H1 (cell line): ENCODE data around the gene P4HB. TPM values are rescaled to one million over a fixed set of nuclear protein-coding genes. Genes with fewer than 3 reads are reported as not detected.

ENCODE experiments used
- BRCA1 ChIP-seq: IDR thresholded peaks from 2 replicates; pipeline ENCODE4 v1.6.1; 2012; ENCODE audit warnings: low read depth, low read length, improper control_type of control experiment
- FOSL1 ChIP-seq: IDR thresholded peaks from 2 replicates; pipeline ENCODE4 v1.6.1; 2011; ENCODE audit warnings: mild to moderate bottlenecking, low read depth, low read length, moderate library complexity; ENCODE audit not compliant: insufficient read depth
- JUN ChIP-seq: IDR thresholded peaks from 2 replicates; pipeline ENCODE4 v1.6.1; 2011; ENCODE audit warnings: low read depth, mild to moderate bottlenecking, improper control_type of control experiment, low read length
- JUND ChIP-seq: IDR thresholded peaks from 2 replicates; pipeline ENCODE4 v1.6.1; 2011; ENCODE audit warnings: mild to moderate bottlenecking, improper control_type of control experiment, low read length
- KDM5A ChIP-seq: fragments of 200-600 bp; IDR thresholded peaks from 2 replicates; pipeline ENCODE4 v1.7.1; 2012; ENCODE audit warnings: mild to moderate bottlenecking, low read length, inconsistent platforms, mixed read lengths
- POLR2A ChIP-seq, 2 experiments: IDR thresholded peaks; 1 replicate in 1 of 2; 2 replicates in 1 of 2; pipeline ENCODE4 v1.6.1; 2011; ENCODE audit warnings: low read depth in 2 of 2, low read length in 2 of 2, mild to moderate bottlenecking in 2 of 2; ENCODE audit errors: control extremely low read depth in 1 of 2
- polyA plus RNA-seq, 7 experiments: library from polyadenylated mRNA; depleted of rRNA in 3 of 7; stranded (reverse) in 5 of 7; unstranded in 2 of 7; fragments of >200 nt in 5 of 7; fragments of 200-250 nt in 2 of 7; gene quantifications; 1 replicate in 5 of 7; 2 replicates in 1 of 7; 4 replicates in 1 of 7; pipeline versions ENCODE4 v1.2.1 to v1.2.3, GENCODE V29; 2011 to 2013; ENCODE audit warnings: missing spikeins in 2 of 7, mixed read lengths in 2 of 7
- total RNA-seq: library from RNA; stranded (reverse); fragmentation: NEBNext Ultra II Directional; extraction: Animal tissue kit (Norgen Biotek cat#: 25700); gene quantifications from 2 replicates; pipeline ENCODE4 v1.2.1, GENCODE V29; 2021
- TF ChIP-seq, protein P1 (sequence below): fragments of 300-600 bp; sonication (generic); IDR thresholded peaks from 2 replicates; pipeline ENCODE4 v1.7.1; 2012; ENCODE audit warnings: low read length, moderate library complexity, mild to moderate bottlenecking, inconsistent platforms; ENCODE audit not compliant: insufficient replicate concordance
- TF ChIP-seq, protein P2 (sequence below): IDR thresholded peaks from 2 replicates; pipeline ENCODE4 v1.6.1; 2012; ENCODE audit warnings: inconsistent platforms

P4HB gene
- total and polyA plus RNA-seq, 2 of the 8 experiments (the other 6 are each of a cell fraction or from before 2014, with no cell fraction given): 41.4 to 379 TPM

DNA sequence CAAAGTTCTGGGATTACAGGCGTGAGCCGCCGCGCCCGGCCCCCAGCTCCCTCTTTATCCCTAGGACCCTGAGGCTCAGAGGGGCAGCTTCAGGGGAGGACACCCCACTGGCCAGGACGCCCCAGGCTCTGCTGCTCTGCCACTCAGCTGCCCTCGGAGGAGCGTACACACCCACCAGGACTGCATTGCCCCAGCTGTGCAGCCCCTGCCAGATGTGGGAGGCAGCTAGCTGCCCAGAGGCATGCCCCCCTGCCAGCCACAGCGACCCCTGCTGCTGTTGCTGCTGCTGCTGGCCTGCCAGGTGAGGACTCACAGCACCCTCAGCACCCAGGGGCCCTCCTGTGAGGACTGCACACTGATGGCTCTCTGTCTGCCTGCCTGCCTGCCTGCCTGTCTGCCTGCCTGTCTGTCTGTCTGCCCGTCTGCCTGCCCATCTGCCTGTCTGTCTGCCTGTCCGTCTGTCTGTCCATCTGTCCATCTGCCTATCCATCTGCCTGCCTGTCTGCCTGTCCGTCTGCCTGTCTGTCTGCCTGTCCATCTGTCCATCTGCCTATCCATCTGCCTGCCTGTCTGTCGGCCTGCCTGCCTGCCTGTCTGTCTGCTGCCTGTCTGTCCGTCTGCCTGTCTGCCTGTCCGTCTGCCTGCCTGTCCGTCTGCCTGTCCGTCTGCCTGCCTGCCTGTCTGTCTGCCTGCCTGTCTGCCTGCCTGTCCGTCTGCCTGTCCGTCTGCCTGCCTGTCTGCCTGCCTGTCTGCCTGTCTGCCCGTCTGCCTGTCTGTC lies 51.4 kb downstream of the P4HB start (continued):
- TF ChIP-seq, protein P1, sequence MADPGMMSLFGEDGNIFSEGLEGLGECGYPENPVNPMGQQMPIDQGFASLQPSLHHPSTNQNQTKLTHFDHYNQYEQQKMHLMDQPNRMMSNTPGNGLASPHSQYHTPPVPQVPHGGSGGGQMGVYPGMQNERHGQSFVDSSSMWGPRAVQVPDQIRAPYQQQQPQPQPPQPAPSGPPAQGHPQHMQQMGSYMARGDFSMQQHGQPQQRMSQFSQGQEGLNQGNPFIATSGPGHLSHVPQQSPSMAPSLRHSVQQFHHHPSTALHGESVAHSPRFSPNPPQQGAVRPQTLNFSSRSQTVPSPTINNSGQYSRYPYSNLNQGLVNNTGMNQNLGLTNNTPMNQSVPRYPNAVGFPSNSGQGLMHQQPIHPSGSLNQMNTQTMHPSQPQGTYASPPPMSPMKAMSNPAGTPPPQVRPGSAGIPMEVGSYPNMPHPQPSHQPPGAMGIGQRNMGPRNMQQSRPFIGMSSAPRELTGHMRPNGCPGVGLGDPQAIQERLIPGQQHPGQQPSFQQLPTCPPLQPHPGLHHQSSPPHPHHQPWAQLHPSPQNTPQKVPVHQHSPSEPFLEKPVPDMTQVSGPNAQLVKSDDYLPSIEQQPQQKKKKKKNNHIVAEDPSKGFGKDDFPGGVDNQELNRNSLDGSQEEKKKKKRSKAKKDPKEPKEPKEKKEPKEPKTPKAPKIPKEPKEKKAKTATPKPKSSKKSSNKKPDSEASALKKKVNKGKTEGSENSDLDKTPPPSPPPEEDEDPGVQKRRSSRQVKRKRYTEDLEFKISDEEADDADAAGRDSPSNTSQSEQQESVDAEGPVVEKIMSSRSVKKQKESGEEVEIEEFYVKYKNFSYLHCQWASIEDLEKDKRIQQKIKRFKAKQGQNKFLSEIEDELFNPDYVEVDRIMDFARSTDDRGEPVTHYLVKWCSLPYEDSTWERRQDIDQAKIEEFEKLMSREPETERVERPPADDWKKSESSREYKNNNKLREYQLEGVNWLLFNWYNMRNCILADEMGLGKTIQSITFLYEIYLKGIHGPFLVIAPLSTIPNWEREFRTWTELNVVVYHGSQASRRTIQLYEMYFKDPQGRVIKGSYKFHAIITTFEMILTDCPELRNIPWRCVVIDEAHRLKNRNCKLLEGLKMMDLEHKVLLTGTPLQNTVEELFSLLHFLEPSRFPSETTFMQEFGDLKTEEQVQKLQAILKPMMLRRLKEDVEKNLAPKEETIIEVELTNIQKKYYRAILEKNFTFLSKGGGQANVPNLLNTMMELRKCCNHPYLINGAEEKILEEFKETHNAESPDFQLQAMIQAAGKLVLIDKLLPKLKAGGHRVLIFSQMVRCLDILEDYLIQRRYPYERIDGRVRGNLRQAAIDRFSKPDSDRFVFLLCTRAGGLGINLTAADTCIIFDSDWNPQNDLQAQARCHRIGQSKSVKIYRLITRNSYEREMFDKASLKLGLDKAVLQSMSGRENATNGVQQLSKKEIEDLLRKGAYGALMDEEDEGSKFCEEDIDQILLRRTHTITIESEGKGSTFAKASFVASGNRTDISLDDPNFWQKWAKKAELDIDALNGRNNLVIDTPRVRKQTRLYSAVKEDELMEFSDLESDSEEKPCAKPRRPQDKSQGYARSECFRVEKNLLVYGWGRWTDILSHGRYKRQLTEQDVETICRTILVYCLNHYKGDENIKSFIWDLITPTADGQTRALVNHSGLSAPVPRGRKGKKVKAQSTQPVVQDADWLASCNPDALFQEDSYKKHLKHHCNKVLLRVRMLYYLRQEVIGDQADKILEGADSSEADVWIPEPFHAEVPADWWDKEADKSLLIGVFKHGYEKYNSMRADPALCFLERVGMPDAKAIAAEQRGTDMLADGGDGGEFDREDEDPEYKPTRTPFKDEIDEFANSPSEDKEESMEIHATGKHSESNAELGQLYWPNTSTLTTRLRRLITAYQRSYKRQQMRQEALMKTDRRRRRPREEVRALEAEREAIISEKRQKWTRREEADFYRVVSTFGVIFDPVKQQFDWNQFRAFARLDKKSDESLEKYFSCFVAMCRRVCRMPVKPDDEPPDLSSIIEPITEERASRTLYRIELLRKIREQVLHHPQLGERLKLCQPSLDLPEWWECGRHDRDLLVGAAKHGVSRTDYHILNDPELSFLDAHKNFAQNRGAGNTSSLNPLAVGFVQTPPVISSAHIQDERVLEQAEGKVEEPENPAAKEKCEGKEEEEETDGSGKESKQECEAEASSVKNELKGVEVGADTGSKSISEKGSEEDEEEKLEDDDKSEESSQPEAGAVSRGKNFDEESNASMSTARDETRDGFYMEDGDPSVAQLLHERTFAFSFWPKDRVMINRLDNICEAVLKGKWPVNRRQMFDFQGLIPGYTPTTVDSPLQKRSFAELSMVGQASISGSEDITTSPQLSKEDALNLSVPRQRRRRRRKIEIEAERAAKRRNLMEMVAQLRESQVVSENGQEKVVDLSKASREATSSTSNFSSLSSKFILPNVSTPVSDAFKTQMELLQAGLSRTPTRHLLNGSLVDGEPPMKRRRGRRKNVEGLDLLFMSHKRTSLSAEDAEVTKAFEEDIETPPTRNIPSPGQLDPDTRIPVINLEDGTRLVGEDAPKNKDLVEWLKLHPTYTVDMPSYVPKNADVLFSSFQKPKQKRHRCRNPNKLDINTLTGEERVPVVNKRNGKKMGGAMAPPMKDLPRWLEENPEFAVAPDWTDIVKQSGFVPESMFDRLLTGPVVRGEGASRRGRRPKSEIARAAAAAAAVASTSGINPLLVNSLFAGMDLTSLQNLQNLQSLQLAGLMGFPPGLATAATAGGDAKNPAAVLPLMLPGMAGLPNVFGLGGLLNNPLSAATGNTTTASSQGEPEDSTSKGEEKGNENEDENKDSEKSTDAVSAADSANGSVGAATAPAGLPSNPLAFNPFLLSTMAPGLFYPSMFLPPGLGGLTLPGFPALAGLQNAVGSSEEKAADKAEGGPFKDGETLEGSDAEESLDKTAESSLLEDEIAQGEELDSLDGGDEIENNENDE: no peak
- TF ChIP-seq, protein P2, sequence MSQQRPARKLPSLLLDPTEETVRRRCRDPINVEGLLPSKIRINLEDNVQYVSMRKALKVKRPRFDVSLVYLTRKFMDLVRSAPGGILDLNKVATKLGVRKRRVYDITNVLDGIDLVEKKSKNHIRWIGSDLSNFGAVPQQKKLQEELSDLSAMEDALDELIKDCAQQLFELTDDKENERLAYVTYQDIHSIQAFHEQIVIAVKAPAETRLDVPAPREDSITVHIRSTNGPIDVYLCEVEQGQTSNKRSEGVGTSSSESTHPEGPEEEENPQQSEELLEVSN: no peak
- TF ChIP-seq BRCA1 (no peak), POLR2A (IDR thresholded peaks at IDR 0.05; ENCODE audit: control extremely low read depth in 1 of 2, low read depth in 2 of 2, low read length in 2 of 2) (no peak), JUND (no peak), JUN (no peak), KDM5A (no peak), FOSL1 (no peak)
